Stimulated activated CD4-positive, alpha-beta T cell treated with anti-CD3 and anti-CD28 coated beads, Interleukin-15, amount 100 ng/mL, for 48 hours (primary cell): ENCODE data around the gene ADGRF5.

ENCODE experiments used
- DNase-seq, 2 donors: peaks; one replicate each; pipeline ENCODE4 v3.0.0-alpha.2; 2020; ENCODE audit warnings: low read depth in 2 of 2

ADGRF5 gene

GRCh38 chr6:46828939-46829338, 92.8 kb downstream of the ADGRF5 start:
- DNase-seq: no peak

- DNase-seq: no peak
Measured at GRCh38 chr6:46821458-46821881, 100.3 kb downstream of the ADGRF5 start.

GRCh38 chr6:46819561-46819960, 102.2 kb downstream of the ADGRF5 start:
- no peak for DNase-seq

- no peak for DNase-seq
Measured at GRCh38 chr6:46816626-46817025, 105.1 kb downstream of the ADGRF5 start.

GRCh38 chr6:46815130-46815529, 106.6 kb downstream of the ADGRF5 start:
- DNase-seq: no peak

- DNase-seq: no peak
Measured at GRCh38 chr6:46808806-46809205, 112.9 kb downstream of the ADGRF5 start.
